DMS153 (cell line): ENCODE data around the gene MAPK6.
"Not testable (repeated sequence)": the region's sequence is repeated elsewhere in the genome, so short reads cannot be mapped to it uniquely, and the experiment has no call there.

Experiments
- DNase-seq: peaks from one replicate; lab custom pipeline; 2025; lab: John Stamatoyannopoulos, UW

Gene MAPK6

DNA sequence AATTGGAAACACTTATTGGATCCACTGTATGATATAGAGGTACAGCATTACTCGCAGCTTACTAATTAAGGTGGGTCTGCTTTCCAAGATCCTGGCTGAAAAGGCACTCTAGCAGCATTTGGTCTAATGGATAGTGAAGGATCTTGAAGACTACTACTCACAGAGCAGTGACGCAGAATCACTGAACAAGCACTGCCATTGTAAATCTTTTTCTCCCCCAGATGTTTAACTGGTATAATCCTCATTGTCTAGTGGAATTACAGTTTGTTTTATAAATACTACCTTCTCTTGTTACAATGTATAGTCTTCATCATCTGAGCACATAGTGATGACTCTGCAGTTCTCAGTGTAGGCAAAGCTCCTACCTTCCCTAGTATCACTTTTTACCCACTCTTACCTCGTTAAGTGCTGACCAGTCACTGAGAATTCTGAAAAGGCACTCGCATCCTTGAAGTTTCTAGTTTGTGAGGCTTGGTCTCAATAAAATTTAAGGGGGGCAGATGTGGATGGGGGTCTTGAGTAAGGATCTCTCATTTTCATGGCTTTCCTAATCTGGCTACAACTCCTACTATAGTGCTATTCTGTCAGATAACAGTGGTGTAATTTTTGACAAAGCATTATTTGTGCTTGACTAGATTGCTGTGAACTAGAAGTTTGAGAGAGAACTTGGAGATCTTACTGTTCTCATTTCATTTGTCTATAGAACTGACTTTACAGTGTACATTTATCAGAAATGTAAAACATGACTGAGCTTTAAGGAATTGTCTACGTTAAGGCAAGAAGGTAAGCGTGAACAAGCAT is 23.2 kb downstream of the MAPK6 start:
- no peak for DNase-seq

DNA sequence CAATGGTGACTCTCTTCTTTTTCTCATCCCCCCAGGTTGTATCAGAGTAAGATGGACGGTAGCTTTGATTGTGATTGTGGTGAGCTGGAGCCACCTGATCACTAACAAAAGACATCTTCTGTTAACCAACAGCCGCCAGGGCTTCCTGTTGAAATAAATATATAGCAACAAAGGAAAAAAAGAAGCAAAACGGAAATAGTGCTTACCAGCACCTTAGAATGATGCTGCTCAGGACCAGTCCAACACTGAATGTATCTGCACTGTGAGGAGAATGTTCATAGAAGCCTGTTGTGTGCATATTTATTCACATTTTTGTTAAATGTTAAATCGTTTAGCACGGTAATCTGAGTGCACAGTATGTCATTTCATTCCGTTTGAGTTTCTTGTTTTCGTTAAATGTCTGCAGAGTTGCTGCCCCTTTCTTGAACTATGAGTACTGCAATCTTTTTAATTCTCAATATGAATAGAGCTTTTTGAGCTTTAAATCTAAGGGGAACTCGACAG is 26.8 kb downstream of the MAPK6 start:
- not testable (repeated sequence) for DNase-seq

- not testable (repeated sequence) for DNase-seq
Measured at GRCh38 chr15:52046552-52046951, 27.5 kb downstream of the MAPK6 start.

DNA sequence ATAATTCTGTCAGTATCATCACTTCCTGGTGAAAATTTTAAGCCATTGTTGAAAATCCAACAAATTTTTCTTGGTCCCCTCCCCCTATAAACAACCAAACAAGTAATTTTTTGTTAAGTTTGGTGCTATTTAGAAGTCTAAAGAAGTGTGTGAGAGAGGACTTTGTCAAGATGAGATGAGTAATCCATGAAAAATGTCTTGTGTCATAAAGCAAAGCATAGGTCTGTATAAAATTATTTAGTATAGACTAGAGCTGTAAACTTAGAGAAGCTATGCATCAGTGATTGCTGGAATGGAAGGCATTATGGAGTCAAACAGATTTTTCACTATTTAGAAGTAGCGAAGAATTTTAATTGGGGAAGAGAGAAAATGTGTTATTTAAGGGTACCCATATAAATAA is 31.4 kb downstream of the MAPK6 start:
- no peak for DNase-seq

GRCh38 chr15:52052066-52052935 is 33.3 kb downstream of the MAPK6 start:
- no peak for DNase-seq

DNA sequence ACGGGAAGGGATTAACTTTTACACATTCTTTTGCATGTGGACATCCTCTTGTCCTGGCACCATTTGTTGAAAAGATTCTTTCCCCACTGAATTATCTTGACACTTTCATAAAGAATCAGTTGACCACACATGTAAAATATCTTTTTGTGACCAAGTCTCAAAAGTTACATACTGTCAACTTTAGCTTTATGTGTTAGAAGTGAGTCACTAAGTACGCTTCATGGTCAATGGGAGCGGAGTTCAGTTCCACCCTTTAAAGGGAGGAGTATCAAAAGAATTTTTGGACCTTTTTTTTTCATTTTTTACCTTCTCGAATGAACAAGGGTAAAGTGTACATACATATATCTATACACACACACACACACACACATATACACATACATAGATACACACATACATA is 35.4 kb downstream of the MAPK6 start:
- DNase-seq = no peak

DNA sequence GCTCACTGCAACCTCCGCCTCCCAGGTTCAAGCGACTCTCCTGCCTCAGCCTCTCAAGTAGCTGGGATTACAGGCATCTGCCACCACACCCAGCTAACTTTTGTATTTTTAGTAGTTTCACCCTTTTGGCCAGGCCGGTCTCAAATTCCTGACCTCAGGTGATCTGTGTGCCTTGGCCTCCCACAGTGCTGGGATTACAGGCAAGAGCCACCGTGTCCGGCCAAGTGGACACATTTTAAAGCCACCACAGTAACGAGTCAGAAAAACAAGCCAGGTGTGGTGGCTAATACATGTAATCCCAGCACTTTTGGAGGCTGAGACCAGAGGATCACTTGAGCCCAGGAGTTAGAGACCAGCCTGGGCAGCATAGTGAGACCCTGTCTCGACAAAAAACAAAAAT is 35.8 kb downstream of the MAPK6 start:
- not testable (repeated sequence) for DNase-seq

GRCh38 chr15:52056001-52056400 is 37.0 kb downstream of the MAPK6 start:
- no peak for DNase-seq

- no peak for DNase-seq
Measured at GRCh38 chr15:52056496-52056895, 37.5 kb downstream of the MAPK6 start.

- no peak for DNase-seq
Measured at GRCh38 chr15:52057996-52058395, 39.0 kb downstream of the MAPK6 start.

DNA sequence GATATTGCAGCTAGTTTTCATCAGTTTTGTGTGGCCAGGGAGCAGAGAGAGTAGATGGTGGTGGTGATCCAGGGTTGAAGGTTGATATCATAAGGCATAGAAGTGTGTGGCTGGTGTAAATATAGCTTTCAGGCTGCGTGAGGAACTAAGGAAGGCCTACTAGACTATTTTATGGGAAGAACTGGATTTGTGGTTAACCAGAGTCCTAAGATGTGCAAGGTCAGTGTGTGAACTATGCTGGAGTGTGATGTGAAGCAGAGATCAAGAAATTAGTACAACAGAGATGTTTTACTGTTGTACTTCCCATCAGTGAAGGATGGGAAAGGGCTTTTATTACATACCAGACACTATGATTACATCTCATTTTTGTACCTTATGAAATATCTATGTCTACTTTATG is 41.5 kb downstream of the MAPK6 start:
- no peak for DNase-seq

DNA sequence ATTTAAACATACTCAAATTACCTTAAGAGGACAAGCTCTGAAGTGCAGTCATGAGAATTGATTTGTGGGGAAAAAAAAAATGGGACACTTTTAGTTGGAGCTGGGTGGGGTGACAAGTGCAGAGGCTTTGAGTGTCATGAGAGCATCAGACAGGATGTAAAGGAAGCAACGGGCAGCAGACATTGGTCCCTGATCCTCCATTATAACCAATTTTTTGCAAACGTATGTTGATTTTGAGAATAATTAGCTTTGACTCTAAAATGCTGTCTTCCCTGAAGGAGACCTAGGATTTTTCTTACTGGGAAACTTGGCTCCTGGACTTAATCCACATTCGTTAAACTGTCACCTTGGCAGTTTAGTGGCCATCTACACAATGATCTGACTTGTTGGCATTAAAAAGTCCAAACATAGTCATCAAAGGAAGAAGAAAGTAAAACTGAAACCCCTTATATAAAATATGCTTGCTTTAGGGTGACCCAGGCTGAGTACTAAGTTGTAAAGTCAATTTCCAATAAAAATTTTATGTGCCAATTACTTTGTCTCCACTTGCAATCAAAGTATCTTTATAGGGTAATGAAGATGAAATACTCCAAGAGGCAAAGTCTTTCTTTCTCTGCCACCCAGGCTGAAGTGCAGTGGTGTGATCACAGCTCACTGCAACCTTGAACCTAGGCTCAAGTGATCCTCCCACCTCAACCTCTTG is 48.0 kb downstream of the MAPK6 start:
- DNase-seq = no peak

DNA sequence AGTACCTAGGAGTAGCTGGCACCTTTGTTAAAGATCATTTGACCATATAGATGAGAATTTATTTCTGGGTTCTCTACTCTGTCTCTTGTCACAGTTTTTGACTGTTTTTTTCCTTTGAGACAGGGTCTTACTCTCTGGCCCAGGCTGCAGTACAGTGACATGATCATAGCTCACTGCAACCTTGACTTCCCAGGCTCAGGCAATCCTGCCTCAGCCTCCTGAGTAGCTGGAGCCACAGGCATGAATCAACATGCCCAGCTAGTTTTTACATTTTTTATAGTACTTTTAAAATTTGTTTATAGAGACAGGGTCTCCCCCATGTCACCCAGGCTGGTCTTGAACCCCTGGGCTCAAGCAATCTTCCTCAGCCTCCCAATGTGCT is 48.5 kb downstream of the MAPK6 start:
- DNase-seq = no peak

- DNase-seq = no peak
Measured at GRCh38 chr15:52068004-52068615, 49.1 kb downstream of the MAPK6 start.

DNA sequence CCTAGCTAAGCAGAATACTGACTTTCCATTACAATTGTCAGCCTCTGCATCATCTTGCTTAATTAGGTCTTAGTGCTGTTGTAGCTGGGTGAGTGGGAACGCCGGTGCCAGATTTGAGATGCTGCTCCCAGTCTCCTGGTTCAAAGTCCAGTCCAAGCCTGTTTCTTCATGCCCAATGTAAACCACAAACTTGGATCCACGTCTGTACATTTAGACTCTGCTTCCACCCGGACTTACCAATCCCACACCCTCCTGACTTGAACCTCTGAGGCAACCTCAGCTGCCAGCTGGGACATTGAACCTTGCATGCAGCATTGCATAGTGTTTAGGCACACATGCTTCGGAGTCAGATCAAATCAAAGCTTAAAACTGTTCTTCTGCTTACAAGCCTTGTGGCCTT is 50.5 kb downstream of the MAPK6 start:
- DNase-seq = no peak

GRCh38 chr15:52071570-52071969 is 52.6 kb downstream of the MAPK6 start:
- no peak for DNase-seq

DNA sequence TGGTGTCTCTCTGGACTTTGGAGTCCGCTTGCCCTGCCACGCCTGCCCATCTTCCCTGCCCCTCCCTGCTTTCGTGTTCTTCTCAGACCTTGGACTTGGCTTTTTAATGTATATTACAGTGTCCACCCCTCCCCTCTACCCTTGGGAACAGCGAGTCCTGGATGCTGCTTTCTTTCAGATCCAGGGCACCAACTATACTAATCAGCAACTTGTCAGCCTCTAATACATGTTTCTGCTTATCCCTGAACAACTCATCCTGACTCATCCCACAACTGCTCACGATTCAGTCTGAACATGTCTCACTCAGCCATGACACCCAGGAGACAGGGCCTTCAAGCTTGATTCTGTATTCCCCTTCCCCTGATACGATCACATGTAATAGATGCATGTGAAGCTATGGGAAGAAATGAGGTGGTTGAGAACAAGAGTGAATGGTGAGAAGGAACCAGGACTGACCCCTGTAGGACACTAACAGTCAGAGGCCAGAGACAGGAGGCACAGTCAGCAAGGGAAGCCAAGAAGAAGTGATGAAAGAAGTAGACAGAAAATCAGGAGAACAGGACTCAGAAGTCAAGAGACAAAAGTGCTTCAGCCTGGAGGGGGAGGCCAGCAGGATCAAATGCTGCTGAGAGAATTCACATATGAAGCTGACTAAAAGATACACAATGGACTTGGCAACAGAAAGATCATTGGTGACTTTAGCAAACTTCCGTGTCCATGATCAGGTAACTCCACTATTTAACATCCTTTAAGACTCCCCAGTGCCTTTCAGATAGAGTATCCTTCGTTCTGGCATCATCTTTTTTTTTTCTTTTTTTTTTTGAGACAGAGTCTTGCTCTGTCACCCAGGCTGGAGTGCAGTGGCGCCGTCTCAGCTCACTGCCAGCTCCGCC is 58.1 kb downstream of the MAPK6 start:
- no peak for DNase-seq

DNA sequence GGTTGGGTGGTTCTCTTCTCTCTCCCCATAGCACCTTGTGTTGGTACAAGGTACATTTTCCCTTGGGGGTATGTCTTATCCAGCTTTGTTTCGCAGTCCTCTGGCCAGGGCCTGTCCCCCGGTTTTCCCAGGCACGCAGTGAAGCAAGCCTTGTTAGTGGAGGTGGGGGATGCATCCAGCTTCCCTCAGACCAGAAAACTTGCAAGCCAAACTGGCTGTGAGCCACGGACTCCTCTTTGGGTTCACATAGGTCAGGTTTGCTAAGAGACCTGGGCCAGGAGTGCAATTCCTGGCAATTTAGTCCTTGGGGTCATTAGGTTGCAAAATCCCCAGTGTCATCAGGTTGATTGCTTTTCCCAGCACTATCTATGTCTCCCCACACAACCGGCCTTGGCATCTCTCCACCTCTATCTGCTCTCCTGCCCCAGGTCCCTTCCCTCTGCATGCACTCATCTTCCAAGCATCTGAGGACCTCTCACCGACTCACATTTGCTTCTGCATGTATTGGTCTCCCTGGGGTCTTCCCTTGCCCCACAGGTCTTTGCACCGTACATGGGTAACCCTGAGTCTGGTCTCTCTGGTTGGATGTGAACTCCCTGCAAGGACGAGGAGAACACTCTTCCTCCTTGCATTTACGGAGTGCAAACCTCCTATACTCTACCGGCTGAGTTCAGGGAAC is 59.3 kb downstream of the MAPK6 start:
- DNase-seq = no peak

DNA sequence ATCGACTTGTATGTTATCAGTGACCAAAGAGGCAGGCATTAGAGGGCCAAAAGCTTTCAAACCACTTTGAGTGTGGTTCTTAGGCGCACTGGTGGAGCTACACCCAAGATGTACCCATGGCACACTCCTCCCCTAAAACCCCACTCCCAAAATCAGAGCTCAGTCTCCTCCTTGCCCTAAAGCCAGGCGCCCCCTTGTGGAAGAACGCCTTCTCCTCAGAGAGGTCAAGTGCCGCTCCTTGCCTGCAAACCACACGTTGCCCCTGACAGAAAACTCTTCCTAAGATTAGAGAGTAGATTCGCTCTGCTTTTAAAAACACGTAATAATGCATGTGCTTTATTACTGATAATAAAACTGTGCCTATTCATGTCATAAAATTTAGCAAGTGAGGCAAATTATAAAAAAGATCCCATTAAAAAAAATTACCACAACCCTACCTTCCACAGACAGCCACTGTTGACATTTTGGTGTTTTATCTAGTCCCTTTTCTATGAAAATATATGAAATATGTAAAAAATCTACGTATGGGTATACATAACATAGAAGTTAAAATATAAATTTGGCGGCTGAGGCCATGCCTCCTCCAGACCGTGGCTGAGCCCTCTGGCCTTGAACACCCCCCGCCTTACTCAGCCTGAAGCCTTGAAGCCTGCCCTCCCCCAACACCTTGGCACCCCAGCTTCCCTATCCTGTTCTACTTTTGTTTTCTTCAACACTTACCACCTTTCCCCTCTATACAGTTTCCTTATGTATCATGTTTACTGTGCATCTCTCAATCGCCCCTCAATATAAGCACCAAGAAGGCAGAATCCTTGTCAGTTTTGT is 60.1 kb downstream of the MAPK6 start:
- DNase-seq = no peak

DNA sequence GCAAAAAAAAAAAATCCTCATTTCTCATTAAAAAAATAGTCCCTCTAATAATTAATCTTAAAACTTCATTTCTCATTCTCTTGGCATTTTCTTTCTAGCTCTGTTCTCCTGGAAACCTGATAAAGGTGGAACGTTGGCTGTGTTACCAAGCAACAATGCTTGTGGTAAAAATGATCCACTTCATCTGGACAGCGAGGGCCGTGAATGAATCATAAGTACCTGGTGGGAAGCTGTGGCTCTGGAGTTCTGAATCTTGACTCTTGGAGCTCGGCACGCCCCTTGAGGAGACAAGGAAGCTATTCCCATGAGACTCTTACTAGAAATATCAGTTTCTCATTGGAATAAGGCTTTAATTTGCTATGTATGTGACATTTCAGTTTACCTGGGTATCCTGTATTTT is 61.0 kb downstream of the MAPK6 start:
- no peak for DNase-seq
